ENCODE data around the gene SMOC1.

SMOC1 gene

DNA sequence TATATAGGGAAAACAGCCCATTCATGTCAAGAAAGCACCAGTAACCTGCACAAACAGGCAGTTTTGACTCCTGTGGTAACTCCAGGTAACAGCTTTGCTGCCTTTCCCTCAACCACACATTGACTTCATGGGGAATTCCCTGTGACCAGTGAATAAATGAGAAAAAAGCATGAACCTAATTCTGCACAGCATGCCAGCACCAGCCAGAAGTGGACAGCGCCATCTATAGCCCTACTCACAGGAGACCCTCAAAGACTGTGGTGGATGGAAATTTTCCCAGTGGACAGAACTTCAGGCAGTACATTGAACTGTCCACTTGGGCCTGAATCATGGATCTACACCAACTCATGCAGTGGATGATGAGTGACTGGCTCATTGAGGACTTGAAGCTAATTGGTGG lies 157.4 kb downstream of the SMOC1 start:
- DNase-seq (ENCODE audit: low read depth in 1 of 2, low spot score in 1 of 2): peak in 1 of 2 experiments; percentile 12
- TF ChIP-seq JUND (IDR thresholded peaks at IDR 0.05; ENCODE audit: low read depth): no peak
- in situ Hi-C loops (cut with HindIII; ENCODE audit: low pct_unique_long_range_greater_than_20kb, low sequenced_read_pairs): no loop called here

DNA sequence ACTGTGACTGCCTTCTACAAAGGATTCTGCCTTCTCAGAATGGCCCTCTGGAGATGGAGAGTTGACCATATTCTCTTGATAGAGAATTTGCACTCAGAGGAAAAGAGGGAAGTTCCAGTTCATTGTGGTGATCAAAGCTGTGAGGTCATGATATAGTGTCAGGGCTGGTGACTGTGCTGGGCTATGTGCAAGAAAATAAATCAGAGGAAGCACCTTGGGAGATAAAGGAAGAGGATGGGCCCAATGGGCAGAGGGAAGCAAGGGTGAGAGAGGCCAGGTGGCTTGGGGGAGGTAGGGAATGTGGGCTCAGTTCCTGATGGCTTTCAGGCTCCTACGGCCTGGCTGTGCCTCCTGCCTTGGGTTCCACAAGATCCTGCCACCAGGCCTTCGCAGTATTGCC lies 163.8 kb downstream of the SMOC1 start:
- TF ChIP-seq JUND (IDR thresholded peaks at IDR 0.05; ENCODE audit: low read depth): no peak
- in situ Hi-C loops (cut with HindIII; ENCODE audit: low pct_unique_long_range_greater_than_20kb, low sequenced_read_pairs): no loop called here
- DNase-seq (ENCODE audit: low read depth in 1 of 2, low spot score in 1 of 2): no peak

DNA sequence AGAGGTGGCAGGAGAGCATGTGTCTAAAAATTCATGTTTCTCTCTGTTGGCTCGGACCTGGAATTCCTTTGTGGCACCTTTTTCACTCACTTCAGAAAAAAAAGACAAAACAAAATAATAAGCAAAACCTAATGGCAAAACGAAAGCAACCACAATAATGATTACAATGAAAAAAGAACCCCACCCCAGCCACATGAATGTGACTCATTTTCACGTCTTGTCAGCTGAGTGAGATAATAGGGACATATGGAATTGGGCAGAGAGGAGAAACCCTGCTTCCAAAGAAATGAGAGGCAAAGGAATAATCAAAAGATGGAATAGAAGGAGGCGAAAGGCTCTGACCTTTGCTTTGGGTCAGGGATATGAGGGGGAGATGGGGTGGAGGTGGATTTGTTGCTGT lies 166.1 kb downstream of the SMOC1 start:
- in situ Hi-C loops (cut with HindIII; ENCODE audit: low pct_unique_long_range_greater_than_20kb, low sequenced_read_pairs): no loop called here

DNA sequence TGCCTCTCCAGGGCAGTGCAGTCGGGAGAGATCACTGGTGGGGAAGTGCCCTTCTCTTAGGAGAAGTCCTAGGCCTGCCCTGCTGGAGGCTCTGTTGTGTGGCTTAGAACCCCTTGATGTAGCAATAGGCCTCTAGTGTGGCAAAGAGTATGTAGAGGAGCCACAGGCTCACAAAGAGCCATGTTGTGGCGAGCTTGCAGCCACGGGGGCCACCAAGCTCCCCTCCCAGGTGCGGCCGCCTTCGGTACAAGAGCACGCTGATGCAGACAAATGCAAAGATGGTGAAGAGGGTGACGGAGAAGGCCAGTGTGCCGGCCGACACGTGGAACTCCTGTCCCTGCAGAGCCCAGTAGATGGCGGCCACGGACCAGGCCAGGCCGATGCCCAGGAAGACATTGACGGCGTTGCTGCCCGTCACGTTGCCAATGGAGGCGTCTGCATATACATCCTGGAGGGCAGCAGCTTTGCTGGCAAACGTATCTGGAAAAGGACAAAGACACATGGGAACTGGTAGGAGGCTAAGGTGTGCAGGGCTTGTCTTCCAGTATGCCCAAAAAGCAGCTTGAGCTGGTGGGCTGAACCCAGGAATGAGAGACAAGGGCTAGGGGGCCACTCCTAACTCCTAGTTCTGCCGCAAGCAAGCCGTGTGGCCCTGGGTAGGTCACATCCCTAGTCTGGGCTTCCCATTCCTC lies 166.8 kb downstream of the SMOC1 start:
- DNase-seq (ENCODE audit: low read depth in 1 of 2, low spot score in 1 of 2): peak; percentile 79 to 85
- TF ChIP-seq JUND (IDR thresholded peaks at IDR 0.05; ENCODE audit: low read depth): no peak
- in situ Hi-C loops (cut with HindIII; ENCODE audit: low pct_unique_long_range_greater_than_20kb, low sequenced_read_pairs): no loop called here

More for the DNA sequence above, 166.1 kb downstream of the SMOC1 start:
- DNase-seq (ENCODE audit: low read depth in 1 of 2, low spot score in 1 of 2): no peak
- TF ChIP-seq JUND (IDR thresholded peaks at IDR 0.05; ENCODE audit: low read depth): no peak

DNA sequence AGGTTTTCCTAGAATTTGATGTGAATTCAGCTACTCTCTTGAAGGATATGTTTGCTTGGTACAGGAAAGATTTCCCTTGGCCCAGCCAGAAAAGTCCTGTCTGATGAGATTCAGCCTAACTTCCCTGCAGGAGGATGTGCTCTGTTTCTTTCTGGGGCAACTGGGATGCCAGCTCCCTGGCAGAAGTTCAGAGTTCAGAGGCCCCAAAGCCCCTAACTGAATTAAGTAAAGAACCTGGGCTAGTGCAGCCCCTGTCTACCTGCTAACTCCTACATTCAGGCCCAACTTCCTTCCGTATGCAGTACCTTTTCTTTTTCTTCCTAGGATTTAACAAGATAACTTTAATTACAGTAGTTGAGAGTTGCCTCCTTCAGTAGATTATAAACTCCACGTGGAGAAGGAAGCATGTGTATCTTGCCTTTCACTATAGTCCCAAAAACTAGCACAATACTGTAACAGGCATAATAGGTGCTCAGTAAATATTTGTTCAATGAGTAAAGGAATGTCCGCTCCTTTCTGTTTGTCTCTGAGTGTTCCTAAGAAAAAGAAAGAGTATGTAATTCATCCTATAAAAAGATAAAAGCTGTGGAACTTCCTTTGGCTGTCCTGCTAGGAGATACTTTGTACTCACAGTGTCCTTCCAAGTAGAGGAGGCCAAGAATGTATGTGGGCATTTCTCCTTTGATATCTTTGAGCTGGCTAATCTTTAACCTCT lies 168.5 kb downstream of the SMOC1 start:
- DNase-seq (ENCODE audit: low read depth in 1 of 2, low spot score in 1 of 2): peak in 1 of 2 experiments; percentile 30
- in situ Hi-C loops (cut with HindIII; ENCODE audit: low pct_unique_long_range_greater_than_20kb, low sequenced_read_pairs): no loop called here
- no peak for TF ChIP-seq JUND (IDR thresholded peaks at IDR 0.05; ENCODE audit: low read depth)

DNA sequence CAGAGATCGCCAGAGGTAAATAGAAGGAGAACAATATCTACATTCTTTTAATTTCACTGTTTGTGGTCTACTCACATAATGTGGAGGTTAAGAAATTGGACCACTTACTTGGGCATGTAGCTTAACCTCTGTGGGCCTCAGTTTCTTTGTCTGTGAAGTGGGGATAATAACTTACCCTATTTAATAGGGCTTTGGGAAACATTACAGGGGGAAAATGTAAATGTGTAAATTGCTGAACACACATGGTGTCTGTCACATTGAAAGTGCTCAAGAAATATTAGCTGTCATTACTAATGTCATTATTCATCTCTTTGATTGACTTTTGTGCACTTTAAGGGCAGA lies 169.1 kb downstream of the SMOC1 start:
- TF ChIP-seq JUND (IDR thresholded peaks at IDR 0.05; ENCODE audit: low read depth): no peak
- in situ Hi-C loops (cut with HindIII; ENCODE audit: low pct_unique_long_range_greater_than_20kb, low sequenced_read_pairs): no loop called here
- no peak for DNase-seq (ENCODE audit: low read depth in 1 of 2, low spot score in 1 of 2)

GRCh38 chr14:70049605-70050004 lies 170.4 kb downstream of the SMOC1 start:
- DNase-seq (ENCODE audit: low read depth in 1 of 2, low spot score in 1 of 2): no peak
- in situ Hi-C loops (cut with HindIII; ENCODE audit: low pct_unique_long_range_greater_than_20kb, low sequenced_read_pairs): no loop called here
- TF ChIP-seq JUND (IDR thresholded peaks at IDR 0.05; ENCODE audit: low read depth): no peak

DNA sequence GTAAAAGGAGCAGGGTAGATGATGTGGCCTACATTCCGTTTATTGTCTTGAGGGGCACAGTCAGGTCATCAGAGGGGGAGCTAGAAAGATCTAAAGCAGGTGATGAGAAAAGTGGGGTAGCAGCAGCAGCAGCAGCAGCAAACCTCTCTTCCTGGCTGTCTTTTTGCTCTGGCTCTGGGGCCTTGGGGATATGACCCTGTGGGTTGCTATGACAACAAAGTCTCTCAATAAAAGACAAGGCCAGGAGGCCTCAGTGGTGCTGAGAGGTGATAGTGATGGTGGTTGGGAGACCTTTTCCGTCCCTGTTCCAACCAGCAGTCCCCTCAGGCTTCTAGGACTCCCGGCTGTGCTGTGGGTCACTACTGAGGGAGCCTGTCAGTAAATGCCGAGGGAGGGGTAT lies 170.9 kb downstream of the SMOC1 start:
- no peak for TF ChIP-seq JUND (IDR thresholded peaks at IDR 0.05; ENCODE audit: low read depth)
- no peak for DNase-seq (ENCODE audit: low read depth in 1 of 2, low spot score in 1 of 2)
- in situ Hi-C loops (cut with HindIII; ENCODE audit: low pct_unique_long_range_greater_than_20kb, low sequenced_read_pairs): no loop called here

DNA sequence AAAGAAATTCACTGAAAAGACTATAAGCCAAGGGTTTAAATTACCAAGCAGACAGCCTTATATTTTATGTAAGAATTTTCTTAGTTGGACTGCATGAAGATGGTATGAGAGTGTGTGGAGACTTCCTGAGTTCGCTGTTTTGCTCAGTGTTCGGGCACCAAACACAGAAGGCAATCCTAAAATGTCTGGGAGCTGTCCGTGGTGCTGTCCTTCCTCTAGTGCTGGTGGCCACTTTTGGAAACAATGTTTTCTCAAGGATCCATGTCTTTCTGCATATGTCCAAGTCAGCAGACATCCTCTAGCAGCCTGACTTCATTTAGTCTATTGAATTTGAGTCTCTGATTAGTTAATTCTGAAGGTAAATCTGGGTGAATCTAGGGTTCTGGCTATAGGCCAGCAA lies 173.8 kb downstream of the SMOC1 start:
- in situ Hi-C loops (cut with HindIII; ENCODE audit: low pct_unique_long_range_greater_than_20kb, low sequenced_read_pairs): no loop called here
- no peak for TF ChIP-seq JUND (IDR thresholded peaks at IDR 0.05; ENCODE audit: low read depth)
- peak; percentile 63 to 82 for DNase-seq (ENCODE audit: low read depth in 1 of 2, low spot score in 1 of 2)

DNA sequence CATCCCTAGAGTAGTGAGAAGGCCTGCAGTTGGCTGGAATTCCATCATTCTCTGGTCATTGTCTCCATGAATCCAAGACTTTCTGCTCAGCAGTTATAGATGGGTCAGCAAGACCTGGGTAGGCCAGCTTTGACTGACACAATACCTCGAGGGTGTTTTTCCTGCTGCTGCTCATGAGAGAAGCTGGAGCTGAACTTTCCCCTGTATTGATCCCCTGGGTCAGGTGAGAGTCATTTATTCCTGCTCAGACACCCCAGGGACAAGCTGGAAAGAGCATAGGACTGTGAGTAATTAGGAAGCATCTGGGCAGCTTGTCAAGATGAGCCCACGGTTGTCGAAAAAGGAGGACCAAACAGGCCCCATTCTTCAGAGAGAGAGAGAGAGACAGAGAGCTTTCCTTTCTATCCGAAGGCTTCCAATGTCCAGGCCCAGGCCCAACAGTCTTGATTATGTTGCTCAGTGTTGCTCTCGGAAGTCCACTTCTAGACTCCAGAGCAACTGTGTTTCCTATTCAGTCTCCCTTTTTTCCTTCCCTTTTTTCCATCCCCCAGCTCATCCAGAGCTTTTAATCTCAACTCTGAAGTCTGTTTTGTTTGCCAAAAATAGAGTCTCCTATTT lies 178.4 kb downstream of the SMOC1 start:
- no peak for TF ChIP-seq JUND (IDR thresholded peaks at IDR 0.05; ENCODE audit: low read depth)
- DNase-seq (ENCODE audit: low read depth in 1 of 2, low spot score in 1 of 2): no peak
- in situ Hi-C loops (cut with HindIII; ENCODE audit: low pct_unique_long_range_greater_than_20kb, low sequenced_read_pairs): no loop called here

DNA sequence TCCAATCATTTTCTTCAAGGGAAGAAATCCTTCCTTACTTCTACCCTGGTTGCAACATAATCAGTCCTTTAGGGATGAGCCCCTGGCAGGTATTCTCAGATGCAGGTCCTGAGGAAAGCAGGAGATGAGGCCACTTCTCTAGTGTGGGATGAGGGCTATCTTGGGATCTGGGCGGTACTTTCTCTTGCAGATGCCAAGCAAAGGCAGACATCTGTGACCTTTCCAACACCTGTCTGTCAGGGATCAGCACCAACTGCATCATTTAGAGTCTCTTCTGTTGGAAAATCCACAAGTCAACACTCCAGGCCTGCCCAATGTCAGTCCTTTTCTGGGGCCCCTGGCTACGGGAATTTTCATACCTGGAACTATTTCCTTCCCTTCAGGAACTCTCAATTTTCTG lies 180.3 kb downstream of the SMOC1 start:
- in situ Hi-C loops (cut with HindIII; ENCODE audit: low pct_unique_long_range_greater_than_20kb, low sequenced_read_pairs): no loop called here
- no peak for DNase-seq (ENCODE audit: low read depth in 1 of 2, low spot score in 1 of 2)
- no peak for TF ChIP-seq JUND (IDR thresholded peaks at IDR 0.05; ENCODE audit: low read depth)

GRCh38 chr14:70061108-70061507 lies 181.9 kb downstream of the SMOC1 start:
- in situ Hi-C loops (cut with HindIII; ENCODE audit: low pct_unique_long_range_greater_than_20kb, low sequenced_read_pairs): no loop called here
- no peak for TF ChIP-seq JUND (IDR thresholded peaks at IDR 0.05; ENCODE audit: low read depth)
- peak; percentile 27 to 40 for DNase-seq (ENCODE audit: low read depth in 1 of 2, low spot score in 1 of 2)

GRCh38 chr14:70064136-70064865 lies 185.1 kb downstream of the SMOC1 start:
- in situ Hi-C loops (cut with HindIII; ENCODE audit: low pct_unique_long_range_greater_than_20kb, low sequenced_read_pairs): no loop called here
- DNase-seq (ENCODE audit: low read depth in 1 of 2, low spot score in 1 of 2): no peak

More at GRCh38 chr14:70064136-70064865, 185.1 kb downstream of the SMOC1 start:
- TF ChIP-seq JUND (IDR thresholded peaks at IDR 0.05; ENCODE audit: low read depth): no peak

Measured in T47D (cell line).